ENCODE data around the gene IQSEC3.

Gene IQSEC3

GRCh38 chr12:161823-162222, 95.3 kb downstream of the IQSEC3 start:
- Histone ChIP-seq H3K4me1 (ENCODE audit: control insufficient read depth, insufficient read depth, low read length) (no peaks in the 10 kb centered on the region), H3K9me3 (ENCODE audit: control insufficient read depth, insufficient read depth, low read depth, low read length) (no peaks in the 10 kb centered on the region), H3K36me3 (ENCODE audit: control insufficient read depth in 2 of 2, insufficient read depth in 1 of 2, low read length in 2 of 2) (no peaks in the 10 kb centered on the region), H3K4me3 (ENCODE audit: low read depth, low read length) (no peak overlapping the region), H3K27ac (ENCODE audit: extremely low read depth, low read depth, low read length) (no peak overlapping the region)
- POLR2A ChIA-PET = interaction anchor here (0.6 kb wide), 1 partner anchor 349 kb away, joined by 3 read pairs; no protein-coding TSS in a partner anchor
- TF ChIP-seq ZNF488 (tag by site-specific recombination; IDR thresholded peaks at IDR 0.05) (no peak), KLF8 (tag by site-specific recombination; IDR thresholded peaks at IDR 0.05) (no peak), PRDM2 (tag by site-specific recombination; IDR thresholded peaks at IDR 0.05; ENCODE audit: borderline replicate concordance) (no peak), KLF10 (tag by site-specific recombination; IDR thresholded peaks at IDR 0.05) (no peak), ZNF146 (tag by site-specific recombination; IDR thresholded peaks at IDR 0.05) (no peak), ZNF654 (tag by site-specific recombination; IDR thresholded peaks at IDR 0.05; ENCODE audit: low read depth) (no peak), ZNF518A (tag by site-specific recombination; conservative IDR thresholded peaks at IDR 0.05; ENCODE audit: low read depth) (no peak), AEBP2 (tag by site-specific recombination; IDR thresholded peaks at IDR 0.05; ENCODE audit: borderline replicate concordance) (no peak), ZNF23 (tag by site-specific recombination; IDR thresholded peaks at IDR 0.05; ENCODE audit: borderline replicate concordance) (no peak), ZFHX2 (tag by site-specific recombination; conservative IDR thresholded peaks at IDR 0.05) (no peak), SETDB1 (IDR thresholded peaks at IDR 0.05; ENCODE audit: insufficient read length, low read length) (no peak), ZNF501 (tag by site-specific recombination; IDR thresholded peaks at IDR 0.05) (no peak), MYNN (tag by site-specific recombination; IDR thresholded peaks at IDR 0.05; ENCODE audit: borderline replicate concordance) (no peak), ZNF664 (tag by site-specific recombination; IDR thresholded peaks at IDR 0.05) (no peak), ZNF423 (tag by site-specific recombination; IDR thresholded peaks at IDR 0.05) (no peak)
- TF ChIP-seq, protein P1, sequence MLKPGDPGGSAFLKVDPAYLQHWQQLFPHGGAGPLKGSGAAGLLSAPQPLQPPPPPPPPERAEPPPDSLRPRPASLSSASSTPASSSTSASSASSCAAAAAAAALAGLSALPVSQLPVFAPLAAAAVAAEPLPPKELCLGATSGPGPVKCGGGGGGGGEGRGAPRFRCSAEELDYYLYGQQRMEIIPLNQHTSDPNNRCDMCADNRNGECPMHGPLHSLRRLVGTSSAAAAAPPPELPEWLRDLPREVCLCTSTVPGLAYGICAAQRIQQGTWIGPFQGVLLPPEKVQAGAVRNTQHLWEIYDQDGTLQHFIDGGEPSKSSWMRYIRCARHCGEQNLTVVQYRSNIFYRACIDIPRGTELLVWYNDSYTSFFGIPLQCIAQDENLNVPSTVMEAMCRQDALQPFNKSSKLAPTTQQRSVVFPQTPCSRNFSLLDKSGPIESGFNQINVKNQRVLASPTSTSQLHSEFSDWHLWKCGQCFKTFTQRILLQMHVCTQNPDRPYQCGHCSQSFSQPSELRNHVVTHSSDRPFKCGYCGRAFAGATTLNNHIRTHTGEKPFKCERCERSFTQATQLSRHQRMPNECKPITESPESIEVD (tag by site-specific recombination; IDR thresholded peaks at IDR 0.05) = no peak
- TF ChIP-seq, protein P2, sequence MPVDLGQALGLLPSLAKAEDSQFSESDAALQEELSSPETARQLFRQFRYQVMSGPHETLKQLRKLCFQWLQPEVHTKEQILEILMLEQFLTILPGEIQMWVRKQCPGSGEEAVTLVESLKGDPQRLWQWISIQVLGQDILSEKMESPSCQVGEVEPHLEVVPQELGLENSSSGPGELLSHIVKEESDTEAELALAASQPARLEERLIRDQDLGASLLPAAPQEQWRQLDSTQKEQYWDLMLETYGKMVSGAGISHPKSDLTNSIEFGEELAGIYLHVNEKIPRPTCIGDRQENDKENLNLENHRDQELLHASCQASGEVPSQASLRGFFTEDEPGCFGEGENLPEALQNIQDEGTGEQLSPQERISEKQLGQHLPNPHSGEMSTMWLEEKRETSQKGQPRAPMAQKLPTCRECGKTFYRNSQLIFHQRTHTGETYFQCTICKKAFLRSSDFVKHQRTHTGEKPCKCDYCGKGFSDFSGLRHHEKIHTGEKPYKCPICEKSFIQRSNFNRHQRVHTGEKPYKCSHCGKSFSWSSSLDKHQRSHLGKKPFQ (tag by site-specific recombination; IDR thresholded peaks at IDR 0.05) = no peak
- TF ChIP-seq, protein P3, sequence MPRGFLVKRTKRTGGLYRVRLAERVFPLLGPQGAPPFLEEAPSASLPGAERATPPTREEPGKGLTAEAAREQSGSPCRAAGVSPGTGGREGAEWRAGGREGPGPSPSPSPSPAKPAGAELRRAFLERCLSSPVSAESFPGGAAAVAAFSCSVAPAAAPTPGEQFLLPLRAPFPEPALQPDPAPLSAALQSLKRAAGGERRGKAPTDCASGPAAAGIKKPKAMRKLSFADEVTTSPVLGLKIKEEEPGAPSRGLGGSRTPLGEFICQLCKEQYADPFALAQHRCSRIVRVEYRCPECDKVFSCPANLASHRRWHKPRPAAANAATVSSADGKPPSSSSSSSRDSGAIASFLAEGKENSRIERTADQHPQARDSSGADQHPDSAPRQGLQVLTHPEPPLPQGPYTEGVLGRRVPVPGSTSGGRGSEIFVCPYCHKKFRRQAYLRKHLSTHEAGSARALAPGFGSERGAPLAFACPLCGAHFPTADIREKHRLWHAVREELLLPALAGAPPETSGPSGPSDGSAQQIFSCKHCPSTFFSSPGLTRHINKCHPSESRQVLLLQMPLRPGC (tag by site-specific recombination; IDR thresholded peaks at IDR 0.05) = no peak
- CTCF ChIA-PET = interaction anchor here (1.9 kb wide), 1 partner anchor 9 kb away, joined by 6 read pairs; no protein-coding TSS in a partner anchor
